ENCODE results near the gene LCN1. TPM values are rescaled to one million over a fixed set of nuclear protein-coding genes. Genes with fewer than 3 reads are reported as not detected.

LCN1 gene
- total and polyA plus RNA-seq, 3 donors from 2014 or later = 2.7 TPM; not detected in 2

- WGBS, 2 donors = 90% methylated on average over 4 of the region's 4 CpGs
Measured at GRCh38 chr9:135554718-135555117, 33.5 kb downstream of the LCN1 start.

GRCh38 chr9:135555203-135555602 is 34.0 kb downstream of the LCN1 start:
- no peak for DNase-seq
- no peak for TF ChIP-seq CTCF (IDR thresholded peaks at IDR 0.05)
- no peak for TF ChIP-seq POLR2A (IDR thresholded peaks at IDR 0.05)
- no peak overlapping the region for H3K4me3 ChIP-seq
- WGBS, 2 donors = 87 to 92% methylated on average over 5 of the region's 5 CpGs
- intact Hi-C loops (cut with DNase I; ENCODE audit: low total_unique reads) = no loop called here
- no peak overlapping the region for H3K27ac ChIP-seq
- H3K9me3 ChIP-seq = no peaks in the 10 kb centered on the region
- H3K27me3 ChIP-seq = no peaks in the 10 kb centered on the region
- no peaks in the 10 kb centered on the region for H3K36me3 ChIP-seq (ENCODE audit: low read depth, missing control alignments)
- H3K4me1 ChIP-seq = no peaks in the 10 kb centered on the region

More at GRCh38 chr9:135554718-135555117, 33.5 kb downstream of the LCN1 start:
- intact Hi-C loops (cut with DNase I; ENCODE audit: low total_unique reads) = no loop called here
- no peaks in the 10 kb centered on the region for H3K4me1 ChIP-seq
- H3K4me3 ChIP-seq = no peak overlapping the region
- no peak for TF ChIP-seq CTCF (IDR thresholded peaks at IDR 0.05)
- no peak for TF ChIP-seq POLR2A (IDR thresholded peaks at IDR 0.05)
- H3K9me3 ChIP-seq = no peaks in the 10 kb centered on the region
- no peak overlapping the region for H3K27ac ChIP-seq
- no peaks in the 10 kb centered on the region for H3K27me3 ChIP-seq
- no peak for DNase-seq
- no peaks in the 10 kb centered on the region for H3K36me3 ChIP-seq (ENCODE audit: low read depth, missing control alignments)

- Histone ChIP-seq H3K4me1 (no peaks in the 10 kb centered on the region), H3K36me3 (ENCODE audit: low read depth, missing control alignments) (no peaks in the 10 kb centered on the region), H3K4me3 (no peak overlapping the region), H3K27me3 (no peaks in the 10 kb centered on the region), H3K27ac (no peak overlapping the region), H3K9me3 (no peaks in the 10 kb centered on the region)
- intact Hi-C loops (cut with DNase I; ENCODE audit: low total_unique reads) = no loop called here
- TF ChIP-seq POLR2A (IDR thresholded peaks at IDR 0.05) = no peak
- no peak for TF ChIP-seq CTCF (IDR thresholded peaks at IDR 0.05)
- DNase-seq = no peak
- WGBS, 2 donors = 76 to 78% methylated on average over 16 of the region's 16 CpGs
Measured at GRCh38 chr9:135555910-135556309, 34.7 kb downstream of the LCN1 start.

- no peaks in the 10 kb centered on the region for H3K36me3 ChIP-seq (ENCODE audit: low read depth, missing control alignments)
- H3K27me3 ChIP-seq = no peaks in the 10 kb centered on the region
- no peaks in the 10 kb centered on the region for H3K4me1 ChIP-seq
- WGBS, 2 donors = 49 to 53% methylated on average over 11 of the region's 11 CpGs
- intact Hi-C loops (cut with DNase I; ENCODE audit: low total_unique reads) = no loop called here
- no peak for TF ChIP-seq POLR2A (IDR thresholded peaks at IDR 0.05)
- no peak for TF ChIP-seq CTCF (IDR thresholded peaks at IDR 0.05)
- DNase-seq = no peak
- H3K27ac ChIP-seq = no peak overlapping the region
- no peak overlapping the region for H3K4me3 ChIP-seq
- no peaks in the 10 kb centered on the region for H3K9me3 ChIP-seq
Measured at GRCh38 chr9:135559606-135560005, 38.4 kb downstream of the LCN1 start.

GRCh38 chr9:135561391-135562234 is 40.4 kb downstream of the LCN1 start, which contains the start of gene PAEP:
Gene PAEP (plus strand): TSS chr9:135561756.
- Histone ChIP-seq H3K27me3 (no peaks in the 10 kb centered on the region), H3K36me3 (ENCODE audit: low read depth, missing control alignments) (no peaks in the 10 kb centered on the region), H3K27ac (no peak within 1 kb of the TSS), H3K9me3 (no peaks in the 10 kb centered on the region), H3K4me3 (no peak within 1 kb of the TSS), H3K4me1 (no peaks in the 10 kb centered on the region)
- intact Hi-C loops (cut with DNase I; ENCODE audit: low total_unique reads) = no loop called here
- TF ChIP-seq CTCF (IDR thresholded peaks at IDR 0.05) (no peak), POLR2A (IDR thresholded peaks at IDR 0.05) (no peak)
- 90 to 95% methylated on average over 9 to 20 of the region's 20 CpGs for WGBS, 2 donors
- DNase-seq = no peak
